SK-N-SH (cell line): Measurements from ENCODE around the gene VSIG8. TPM values are rescaled to one million over a fixed set of nuclear protein-coding genes. Genes with fewer than 3 reads are reported as not detected.

Experiments
- CTCF ChIA-PET: fragments of 300-600, 350-600 bp; formaldehyde crosslinking; extraction: SDS; loops from one replicate; lab custom pipeline; 2021; lab: Yijun Ruan, JAX
- POLR2A ChIA-PET: fragments of 350-600 bp; sonication (Branson Sonifier 250); formaldehyde crosslinking; extraction: SDS; loops from one replicate; lab custom pipeline; 2020; ENCODE audit warnings: antibody characterized with exemption, inconsistent platforms; lab: Yijun Ruan, JAX
- DNase-seq: peaks from one replicate; pipeline ENCODE4 v3.0.0; 2012
- H2AFZ ChIP-seq: fragments of 200-600 bp; sonication (generic); 2 replicates; pipeline ENCODE4 v1.8.1; 2016; ENCODE audit warnings: antibody characterized with exemption, mild to moderate bottlenecking, low read depth
- H3F3A ChIP-seq: fragments of 200-600 bp; sonication (generic); replicated peaks from 2 replicates; pipeline ENCODE3; 2016; ENCODE audit warnings: antibody characterized with exemption, mild to moderate bottlenecking; ENCODE audit not compliant: insufficient read depth
- H3K27ac ChIP-seq, 2 experiments: fragments of 200-500 bp in 1 of 2; fragments of 200-600 bp in 1 of 2; sonication (Bioruptor generic) in 1 of 2; sonication (generic), shearing (Covaris generic) in 1 of 2; 2 replicates each; pipeline versions ENCODE4 v1.5.1 to v1.6.1; 2014 to 2016; ENCODE audit warnings: low read depth in 2 of 2, inconsistent platforms in 1 of 2, low read length in 1 of 2, mild to moderate bottlenecking in 1 of 2, mixed read lengths in 1 of 2
- H3K27me3 ChIP-seq: fragments of 200-600 bp; sonication (generic), shearing (Covaris generic); 2 replicates; pipeline ENCODE4 v1.6.1; 2016; ENCODE audit warnings: mixed run types; ENCODE audit not compliant: insufficient read depth
- H3K36me3 ChIP-seq, 2 experiments: fragments of 200-500 bp in 1 of 2; fragments of 200-600 bp in 1 of 2; sonication (Bioruptor generic) in 1 of 2; sonication (generic) in 1 of 2; replicated peaks in 1 of 2; 2 replicates each; pipeline versions ENCODE3 to v1.5.1; 2014 to 2016; ENCODE audit warnings: low read length in 1 of 2, mild to moderate bottlenecking in 1 of 2; ENCODE audit not compliant: insufficient read depth in 2 of 2, control insufficient read depth in 1 of 2
- H3K4me1 ChIP-seq, 2 experiments: fragments of 200-500 bp in 1 of 2; fragments of 200-600 bp in 1 of 2; sonication (Bioruptor generic) in 1 of 2; sonication (generic), shearing (Covaris generic) in 1 of 2; 2 replicates each; pipeline versions ENCODE4 v1.5.1 to v1.6.1; 2014 to 2016; ENCODE audit warnings: low read depth in 1 of 2, low read length in 1 of 2, mixed run types in 1 of 2; ENCODE audit not compliant: insufficient read depth in 2 of 2, control insufficient read depth in 1 of 2
- H3K4me2 ChIP-seq: fragments of 200-600 bp; sonication (generic), shearing (Covaris generic); 2 replicates; pipeline ENCODE4 v1.6.1; 2017; ENCODE audit warnings: mixed run types
- H3K4me3 ChIP-seq, 2 experiments: fragments of 200-500 bp in 1 of 2; fragments of 200-600 bp in 1 of 2; sonication (Bioruptor generic) in 1 of 2; sonication (generic), shearing (Covaris generic) in 1 of 2; 2 replicates each; pipeline versions ENCODE4 v1.5.1 to v1.8.1; 2014 to 2016; ENCODE audit warnings: low read depth in 2 of 2, inconsistent platforms in 1 of 2, low read length in 1 of 2, mild to moderate bottlenecking in 1 of 2, mixed read lengths in 1 of 2, moderate library complexity in 1 of 2
- H3K79me2 ChIP-seq: fragments of 200-600 bp; sonication (generic); 2 replicates; pipeline ENCODE4 v1.8.1; 2017; ENCODE audit warnings: mild to moderate bottlenecking; ENCODE audit not compliant: insufficient read depth
- H3K9ac ChIP-seq: fragments of 200-600 bp; sonication (generic); 2 replicates; pipeline ENCODE4 v1.6.1; 2017; ENCODE audit warnings: mixed run types
- H3K9me2 ChIP-seq: fragments of 200-600 bp; sonication (generic); 2 replicates; pipeline ENCODE4 v1.6.1; 2017; ENCODE audit warnings: mixed run types
- H3K9me3 ChIP-seq: fragments of 200-600 bp; sonication (generic); 2 replicates; pipeline ENCODE4 v1.6.1; 2017; ENCODE audit warnings: mixed run types, mild to moderate bottlenecking, moderate library complexity
- H4K20me1 ChIP-seq: fragments of 200-600 bp; sonication (generic); 2 replicates; pipeline ENCODE4 v1.6.1; 2017; ENCODE audit warnings: mild to moderate bottlenecking, mixed run types; ENCODE audit not compliant: insufficient read depth
- CHD2 ChIP-seq: fragments of 150-350 bp; IDR thresholded peaks from 2 replicates; pipeline ENCODE4 v1.6.1; 2018; ENCODE audit warnings: low read length; ENCODE audit not compliant: partially characterized antibody
- EP300 ChIP-seq, 2 experiments: IDR thresholded peaks; 2 replicates each; pipeline versions ENCODE4 v1.4.0 to v1.6.1; 2012; ENCODE audit warnings: borderline replicate concordance in 1 of 2, low read depth in 1 of 2, low read length in 1 of 2
- EZH2phosphoT487 ChIP-seq: fragments of 200-600 bp; sonication (generic); IDR thresholded peaks from 2 replicates; pipeline ENCODE4 v1.6.1; 2017; ENCODE audit warnings: low read depth, mixed run types, mild to moderate bottlenecking, antibody characterized with exemption, moderate library complexity, borderline replicate concordance
- FOSL2 ChIP-seq: IDR thresholded peaks from 2 replicates; pipeline ENCODE4 v1.4.0; 2012; ENCODE audit warnings: low read depth, mild to moderate bottlenecking, moderate library complexity, borderline replicate concordance
- FOXJ3 ChIP-seq: sonication (generic); formaldehyde crosslinking; IDR thresholded peaks from 2 replicates; pipeline ENCODE4 v1.5.1; 2020; ENCODE audit warnings: mild to moderate bottlenecking, missing genetic modification reagents
- FOXM1 ChIP-seq: IDR thresholded peaks from 2 replicates; pipeline ENCODE4 v1.4.0; 2012; ENCODE audit warnings: low read depth, mild to moderate bottlenecking
- GABPA ChIP-seq: IDR thresholded peaks from 2 replicates; pipeline ENCODE4 v1.4.0; 2012; ENCODE audit warnings: low read depth, mild to moderate bottlenecking
- GATA2 ChIP-seq: sonication (generic); formaldehyde crosslinking; IDR thresholded peaks from 2 replicates; pipeline ENCODE4 v1.5.0; 2020; ENCODE audit warnings: mild to moderate bottlenecking, missing genetic modification reagents
- MAX ChIP-seq: IDR thresholded peaks from 2 replicates; pipeline ENCODE4 v1.4.0; 2012; ENCODE audit warnings: low read depth
- MXI1 ChIP-seq: IDR thresholded peaks from 2 replicates; pipeline ENCODE4 v1.6.1; 2012; ENCODE audit warnings: mild to moderate bottlenecking, low read depth, low read length, improper control_type of control experiment
- NFIC ChIP-seq: IDR thresholded peaks from 2 replicates; pipeline ENCODE4 v1.4.0; 2012; ENCODE audit warnings: borderline replicate concordance
- PBX3 ChIP-seq: IDR thresholded peaks from 2 replicates; pipeline ENCODE4; 2012
- POLR2AphosphoS5 ChIP-seq: IDR thresholded peaks from 2 replicates; pipeline ENCODE4 v1.6.1; 2012; ENCODE audit warnings: low read depth, low read length
- RFX5 ChIP-seq: IDR thresholded peaks from 2 replicates; pipeline ENCODE4 v1.6.1; 2012; ENCODE audit warnings: mild to moderate bottlenecking, improper control_type of control experiment, low read length
- RXRA ChIP-seq: IDR thresholded peaks from 2 replicates; pipeline ENCODE4 v1.4.0; 2012; ENCODE audit warnings: low read depth, mild to moderate bottlenecking, borderline replicate concordance
- SIN3A ChIP-seq: IDR thresholded peaks from 2 replicates; pipeline ENCODE4 v1.6.1; 2012; ENCODE audit warnings: low read depth, mild to moderate bottlenecking, low read length, moderate library complexity, borderline replicate concordance
- SMC3 ChIP-seq: IDR thresholded peaks from 2 replicates; pipeline ENCODE4 v1.6.1; 2012; ENCODE audit warnings: low read depth, low read length, improper control_type of control experiment
- TCF12 ChIP-seq: IDR thresholded peaks from 2 replicates; pipeline ENCODE4 v1.4.0; 2012
- TEAD4 ChIP-seq: IDR thresholded peaks from 2 replicates; pipeline ENCODE4 v1.4.0; 2012; ENCODE audit warnings: mild to moderate bottlenecking, borderline replicate concordance; ENCODE audit not compliant: insufficient read depth
- USF1 ChIP-seq: IDR thresholded peaks from 2 replicates; pipeline ENCODE4 v1.4.0; 2012; ENCODE audit warnings: low read depth, borderline replicate concordance
- USF2 ChIP-seq: fragments of 150-350 bp; IDR thresholded peaks from 2 replicates; pipeline ENCODE4 v1.6.1; 2017; ENCODE audit warnings: antibody characterized with exemption, low read length, low read depth, borderline replicate concordance
- YY1 ChIP-seq: IDR thresholded peaks from 2 replicates; pipeline ENCODE4 v1.4.0; 2012; ENCODE audit warnings: low read depth, mild to moderate bottlenecking
- ZBTB33 ChIP-seq: IDR thresholded peaks from 2 replicates; pipeline ENCODE4 v1.4.0; 2012; ENCODE audit warnings: low read depth, borderline replicate concordance
- WGBS: methylation state at CpG from one replicate; pipeline ENCODE4 v1.1.6; 2017; ENCODE audit warnings: low lambda C conversion rate; 5-methylcytosine and 5-hydroxymethylcytosine counted together
- polyA plus RNA-seq, 3 experiments: library from polyadenylated mRNA; depleted of rRNA; stranded (reverse); fragments of >200 nt; gene quantifications; 2 replicates each; pipeline ENCODE4 v1.2.3, GENCODE V29; 2012
- TF ChIP-seq, protein P1 (sequence below): IDR thresholded peaks from 2 replicates; pipeline ENCODE4 v1.6.1; 2012; ENCODE audit warnings: mild to moderate bottlenecking, low read depth, low read length, moderate library complexity

VSIG8 gene
- polyA plus RNA-seq, 1 of the 3 experiments (the other 2 are of a cell fraction), result not detected

DNA sequence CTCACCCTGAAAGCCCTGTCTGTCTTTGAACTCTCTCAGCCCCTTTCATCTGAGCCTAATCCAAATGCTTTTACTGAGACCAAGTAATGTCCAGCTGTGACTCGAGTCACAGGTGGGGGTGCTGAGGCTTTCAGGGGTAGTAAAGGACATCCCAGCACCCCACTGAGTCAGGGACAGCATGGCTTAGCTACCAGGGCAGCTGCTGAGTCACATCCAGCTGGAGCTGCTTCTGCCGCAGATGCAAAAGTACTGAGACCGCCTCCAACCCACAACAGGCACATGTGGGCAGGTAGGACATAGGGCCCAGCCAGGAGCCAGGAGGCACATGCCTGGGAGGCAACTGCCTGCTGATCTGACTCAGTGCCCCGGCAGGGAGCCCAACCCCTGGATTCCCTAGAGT lies 6.7 kb upstream of the VSIG8 start:
- Histone ChIP-seq H3K9me2 (no peaks in the 10 kb centered on the region), H3K9me3 (no peaks in the 10 kb centered on the region), H3K4me3 (no peak overlapping the region), H3K27ac (no peak overlapping the region), H3K4me2 (no peak overlapping the region), H3K36me3 (no peaks in the 10 kb centered on the region), H3F3A (no peaks in the 10 kb centered on the region), H3K79me2 (no peaks in the 10 kb centered on the region), H3K27me3 (no peaks in the 10 kb centered on the region), H3K4me1 (peaks cover 5 to 9% of the 10 kb centered on the region in 2 experiments; a peak in 1 of 4 replicates), H3K9ac (no peak overlapping the region), H2AFZ (no peak overlapping the region; the same call in 1 of the 2 replicates), H4K20me1 (no peaks in the 10 kb centered on the region)
- ChIA-PET POLR2A (interaction anchor here (0.6 kb wide), 1 partner anchor 8 kb away, joined by 3 read pairs; no protein-coding TSS in a partner anchor), CTCF (interaction anchor here (1.6 to 7.1 kb wide), 3 partner anchors 11 to 88 kb away, joined by 3 to 46 read pairs (median 5); partner anchors contain the start of gene DUSP23)
- no peak for DNase-seq
- 36% methylated on average over 4 of the region's 4 CpGs for WGBS
- TF ChIP-seq SMC3 (no peak), POLR2AphosphoS5 (no peak), MAX (no peak), TEAD4 (no peak), FOSL2 (peak; percentile 24; the same call in 1 of the 2 replicates), EZH2phosphoT487 (no peak), CHD2 (no peak), RXRA (no peak), TCF12 (peak; percentile 29), FOXM1 (no peak), USF2 (no peak), NFIC (no peak), MXI1 (no peak), ZBTB33 (no peak), GATA2 (CRISPR knock-in tag) (no peak), FOXJ3 (CRISPR knock-in tag) (no peak), EP300 (IDR thresholded peaks at IDR 0.05; ENCODE audit: borderline replicate concordance in 1 of 2, low read depth in 1 of 2, low read length in 1 of 2) (no peak), USF1 (no peak), RFX5 (no peak), YY1 (no peak), GABPA (no peak), PBX3 (no peak), SIN3A (no peak)
- TF ChIP-seq, protein P1, sequence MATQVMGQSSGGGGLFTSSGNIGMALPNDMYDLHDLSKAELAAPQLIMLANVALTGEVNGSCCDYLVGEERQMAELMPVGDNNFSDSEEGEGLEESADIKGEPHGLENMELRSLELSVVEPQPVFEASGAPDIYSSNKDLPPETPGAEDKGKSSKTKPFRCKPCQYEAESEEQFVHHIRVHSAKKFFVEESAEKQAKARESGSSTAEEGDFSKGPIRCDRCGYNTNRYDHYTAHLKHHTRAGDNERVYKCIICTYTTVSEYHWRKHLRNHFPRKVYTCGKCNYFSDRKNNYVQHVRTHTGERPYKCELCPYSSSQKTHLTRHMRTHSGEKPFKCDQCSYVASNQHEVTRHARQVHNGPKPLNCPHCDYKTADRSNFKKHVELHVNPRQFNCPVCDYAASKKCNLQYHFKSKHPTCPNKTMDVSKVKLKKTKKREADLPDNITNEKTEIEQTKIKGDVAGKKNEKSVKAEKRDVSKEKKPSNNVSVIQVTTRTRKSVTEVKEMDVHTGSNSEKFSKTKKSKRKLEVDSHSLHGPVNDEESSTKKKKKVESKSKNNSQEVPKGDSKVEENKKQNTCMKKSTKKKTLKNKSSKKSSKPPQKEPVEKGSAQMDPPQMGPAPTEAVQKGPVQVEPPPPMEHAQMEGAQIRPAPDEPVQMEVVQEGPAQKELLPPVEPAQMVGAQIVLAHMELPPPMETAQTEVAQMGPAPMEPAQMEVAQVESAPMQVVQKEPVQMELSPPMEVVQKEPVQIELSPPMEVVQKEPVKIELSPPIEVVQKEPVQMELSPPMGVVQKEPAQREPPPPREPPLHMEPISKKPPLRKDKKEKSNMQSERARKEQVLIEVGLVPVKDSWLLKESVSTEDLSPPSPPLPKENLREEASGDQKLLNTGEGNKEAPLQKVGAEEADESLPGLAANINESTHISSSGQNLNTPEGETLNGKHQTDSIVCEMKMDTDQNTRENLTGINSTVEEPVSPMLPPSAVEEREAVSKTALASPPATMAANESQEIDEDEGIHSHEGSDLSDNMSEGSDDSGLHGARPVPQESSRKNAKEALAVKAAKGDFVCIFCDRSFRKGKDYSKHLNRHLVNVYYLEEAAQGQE, result no peak
